GF-D8 (cell line): Measurements from ENCODE around the gene NOX1.

Source experiments
- DNase-seq: peaks from one replicate; lab custom pipeline; 2025; lab: John Stamatoyannopoulos, UW

Gene NOX1

DNA sequence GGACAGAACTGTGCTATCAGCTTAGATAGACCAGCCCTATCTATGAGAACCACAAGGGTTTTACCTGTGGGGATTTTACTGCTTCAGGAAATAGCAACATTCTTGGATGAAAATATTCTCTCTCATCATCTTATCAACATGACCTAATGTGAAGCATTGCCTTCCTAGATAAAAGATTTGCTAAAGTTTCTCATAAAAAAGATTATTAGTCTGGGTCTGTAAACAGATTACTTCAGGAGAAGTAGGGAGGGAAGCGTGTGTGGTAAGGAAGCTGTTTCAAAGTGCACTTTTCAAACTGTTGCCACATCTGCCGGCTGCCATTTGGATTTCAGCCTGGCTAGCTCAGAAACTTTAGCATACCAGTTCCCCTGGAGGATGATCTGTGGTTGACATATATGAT, at the start of gene NOX1:
NOX1 (minus strand) TSS at position 35 of the 400 bp plus-strand sequence. CDS start 220 bp downstream, outside the sequence.
- DNase-seq: no peak

DNA sequence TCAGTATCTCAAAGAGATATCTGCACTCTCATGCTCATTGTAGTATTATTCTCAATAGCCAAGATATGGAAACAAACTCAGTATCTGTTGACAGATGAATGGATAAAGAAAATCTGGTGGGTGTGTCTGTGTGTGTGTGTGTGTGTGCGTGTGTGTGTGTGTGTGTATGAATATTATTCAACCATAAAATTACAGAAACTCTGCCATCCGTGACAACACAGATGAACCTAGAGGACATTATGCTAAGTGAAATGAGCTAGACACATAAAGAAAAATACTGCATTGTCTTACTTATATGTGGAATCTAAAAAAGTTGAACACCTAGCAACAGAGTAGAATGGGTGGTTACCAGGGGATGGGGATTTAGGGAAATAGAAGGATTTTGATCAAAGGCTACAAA, 41.4 kb upstream of the NOX1 start:
- DNase-seq: no peak

DNA sequence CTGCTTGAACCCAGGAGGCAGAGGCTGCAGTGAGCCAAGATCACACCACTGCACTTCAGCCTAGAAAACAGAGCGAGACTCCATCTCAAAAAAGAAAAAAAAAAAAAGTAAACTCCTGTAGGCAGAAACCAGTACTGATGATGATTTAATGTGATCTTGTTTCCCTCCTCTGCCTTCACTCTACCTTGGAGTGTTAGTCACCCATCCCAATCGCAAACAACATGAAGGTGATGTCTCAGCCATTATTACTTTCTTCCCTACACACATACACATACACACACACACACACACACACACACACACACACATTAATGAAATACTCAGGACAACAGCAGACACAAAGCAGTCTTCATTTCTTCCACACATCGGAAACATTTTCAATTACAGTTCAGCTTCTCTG, 39.0 kb upstream of the NOX1 start:
- DNase-seq: no peak

DNA sequence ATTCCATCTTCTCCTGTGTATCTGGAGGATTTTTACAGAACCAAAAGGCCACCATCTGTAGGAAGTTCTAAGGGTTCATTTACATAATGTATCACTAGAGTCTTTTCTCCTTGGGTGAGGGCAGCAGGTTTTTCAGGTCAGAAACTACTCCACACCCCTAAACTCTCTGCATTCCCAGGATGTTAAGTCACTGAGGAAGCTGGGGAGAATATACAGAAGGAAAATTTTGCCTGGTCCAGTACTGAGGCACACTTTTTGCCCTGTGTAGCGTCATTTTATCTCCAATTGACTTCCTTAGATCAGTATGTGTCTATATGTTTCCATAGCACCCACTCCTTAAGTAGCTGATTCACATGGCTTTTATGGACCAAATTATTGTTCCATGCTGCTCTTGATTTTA, 37.6 kb upstream of the NOX1 start:
- DNase-seq: no peak

DNA sequence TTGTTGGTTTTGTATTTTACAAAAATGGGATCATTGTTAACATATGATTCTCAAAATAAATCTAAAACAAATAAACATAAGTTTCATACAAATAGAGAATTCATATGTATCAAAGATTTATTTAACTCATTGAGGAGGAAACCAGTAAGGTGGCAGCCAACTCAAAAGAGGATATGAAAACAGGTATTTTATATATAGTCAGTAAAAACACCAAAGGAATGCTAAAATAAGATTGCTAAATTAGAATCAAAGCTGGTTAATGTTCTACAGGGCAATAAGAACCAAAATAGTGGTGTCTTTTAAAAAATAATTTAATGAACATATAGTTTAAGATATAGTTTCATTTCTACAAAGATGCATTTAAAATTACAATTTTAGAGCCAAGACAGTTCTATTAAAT, 31.5 kb upstream of the NOX1 start:
- DNase-seq: no peak

DNA sequence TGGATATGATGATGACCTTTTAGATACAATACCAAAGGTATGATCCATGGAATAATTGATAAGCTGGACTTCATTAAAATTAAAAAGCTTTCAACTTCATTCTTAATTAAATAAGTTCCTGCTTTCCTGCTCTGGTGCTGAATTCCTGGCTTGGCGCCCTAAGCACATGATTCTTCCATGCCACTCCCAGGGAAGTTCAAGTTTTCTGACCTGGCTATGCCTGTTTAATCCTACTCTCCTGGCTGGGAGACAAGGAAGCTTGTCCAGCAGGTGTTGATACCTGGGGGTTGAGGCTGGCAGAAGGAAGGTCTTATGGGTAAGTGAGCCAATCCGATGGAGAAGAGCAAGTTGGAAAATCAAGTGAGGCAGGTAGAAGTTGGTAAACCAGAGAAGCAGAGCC, 30.3 kb upstream of the NOX1 start:
- DNase-seq: no peak

DNA sequence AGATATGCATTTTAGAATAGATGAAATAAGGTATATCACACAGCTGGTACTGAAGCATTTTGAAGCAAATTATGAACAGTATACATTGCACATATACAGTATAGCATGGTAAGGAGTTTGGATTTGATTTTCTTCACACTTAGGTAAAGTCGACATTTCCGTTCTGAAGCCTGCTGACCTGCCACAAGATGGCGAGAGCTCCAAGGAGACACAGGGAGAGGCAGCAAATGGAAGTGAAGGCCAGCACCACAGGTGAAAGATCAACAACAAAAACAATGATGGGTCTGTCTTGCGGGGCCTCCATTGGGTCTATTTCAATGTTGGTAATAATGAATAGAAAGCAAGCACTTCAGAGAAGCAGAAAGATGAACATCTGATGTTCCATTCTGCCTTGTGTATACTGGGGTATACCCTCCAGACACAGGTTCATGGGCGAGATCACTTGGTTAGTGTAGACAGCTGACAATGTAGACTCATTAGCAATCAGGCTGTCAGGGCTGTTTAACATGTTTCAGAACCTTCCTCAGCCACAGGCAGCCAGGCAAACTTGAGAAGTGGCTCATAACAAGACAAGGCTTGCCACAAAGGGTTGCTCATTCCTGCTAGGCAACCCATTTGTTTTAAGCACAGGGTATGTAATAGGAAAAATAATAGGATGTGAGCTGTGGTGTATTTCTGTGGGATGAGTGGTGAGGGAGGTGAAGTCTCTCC, 21.4 kb upstream of the NOX1 start:
- no peak for DNase-seq

DNA sequence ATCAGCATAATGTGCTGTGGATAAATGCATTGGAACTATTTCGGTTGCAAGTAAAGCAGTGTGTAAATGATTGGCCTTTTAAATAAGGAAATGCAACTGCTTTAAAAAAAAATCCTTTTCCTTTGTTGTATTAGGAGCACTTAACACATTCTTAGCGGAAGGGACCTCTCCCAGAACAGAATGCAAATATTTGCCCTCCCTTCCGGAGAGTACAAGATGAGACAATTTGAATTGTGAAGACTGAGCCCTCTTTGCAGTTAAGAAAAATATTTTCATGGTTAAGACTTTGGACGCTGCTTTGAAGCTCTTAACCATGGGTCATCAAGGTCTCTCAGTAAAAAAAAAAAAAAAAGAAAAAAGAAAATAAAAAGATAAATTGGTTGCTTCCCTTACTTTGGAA, 9.5 kb upstream of the NOX1 start:
- no peak for DNase-seq

DNA sequence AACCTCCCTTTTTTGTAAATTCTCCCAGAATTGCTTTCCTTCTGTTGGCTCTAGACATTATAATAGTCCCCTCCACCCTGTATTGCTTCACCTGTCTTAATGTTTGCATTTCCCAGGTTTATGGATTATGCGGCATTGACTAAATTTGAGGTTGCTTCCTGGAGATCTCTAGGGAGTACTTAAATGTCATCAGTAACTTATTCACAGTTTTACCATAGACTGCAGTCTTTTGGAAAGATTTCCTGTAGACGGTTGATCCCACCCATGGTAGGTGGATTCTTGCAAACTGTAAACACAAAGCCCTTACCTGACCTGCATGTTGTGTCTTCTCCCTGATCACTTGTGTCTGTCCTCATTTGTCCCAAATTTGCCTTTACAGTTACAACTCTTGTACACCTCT, 6.2 kb upstream of the NOX1 start:
- no peak for DNase-seq

DNA sequence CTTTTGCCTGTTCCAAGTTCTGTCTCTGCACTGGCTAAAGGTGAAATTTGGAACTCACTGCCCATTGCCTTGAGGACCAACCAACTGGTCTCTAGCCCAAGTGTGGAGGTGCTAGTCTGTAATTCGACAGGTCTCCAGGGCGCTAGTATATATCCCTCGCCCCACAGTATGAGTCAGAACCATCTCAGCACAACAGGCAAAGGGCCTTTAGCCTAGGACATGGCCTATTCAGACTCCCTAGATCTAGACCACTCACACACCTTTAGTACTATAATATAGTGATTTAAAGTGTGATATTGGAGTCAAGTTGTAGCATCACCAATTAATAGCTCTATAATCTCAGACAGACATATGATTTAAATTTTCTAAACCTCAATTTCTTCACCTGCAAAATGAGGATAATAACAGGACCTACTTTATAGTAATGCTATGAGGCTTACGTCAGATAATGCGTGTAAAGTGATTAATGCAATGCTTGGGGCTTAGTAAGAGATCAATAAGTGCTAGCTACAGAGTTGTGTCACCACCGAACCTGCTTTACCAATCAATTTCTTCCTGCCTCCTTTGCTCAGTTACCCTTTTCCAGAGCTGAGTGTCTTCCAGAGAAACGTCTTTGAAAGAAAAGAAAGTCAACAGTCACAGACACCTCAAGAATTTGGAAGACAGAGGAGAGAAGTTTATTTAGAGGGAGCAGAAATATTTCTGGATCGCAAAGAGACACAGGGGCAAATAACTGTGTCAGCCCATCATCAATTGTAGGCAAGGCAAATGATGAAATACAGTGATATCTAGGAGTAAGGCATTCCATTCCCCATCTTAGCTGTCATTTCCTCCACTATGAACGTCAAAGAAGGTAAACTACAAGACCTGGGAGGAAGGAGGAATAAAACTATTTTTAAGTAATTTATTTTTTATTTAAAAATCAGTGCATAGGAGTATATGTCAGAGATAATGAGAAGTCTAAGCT, 2.3 kb downstream of the NOX1 start:
- no peak for DNase-seq

DNA sequence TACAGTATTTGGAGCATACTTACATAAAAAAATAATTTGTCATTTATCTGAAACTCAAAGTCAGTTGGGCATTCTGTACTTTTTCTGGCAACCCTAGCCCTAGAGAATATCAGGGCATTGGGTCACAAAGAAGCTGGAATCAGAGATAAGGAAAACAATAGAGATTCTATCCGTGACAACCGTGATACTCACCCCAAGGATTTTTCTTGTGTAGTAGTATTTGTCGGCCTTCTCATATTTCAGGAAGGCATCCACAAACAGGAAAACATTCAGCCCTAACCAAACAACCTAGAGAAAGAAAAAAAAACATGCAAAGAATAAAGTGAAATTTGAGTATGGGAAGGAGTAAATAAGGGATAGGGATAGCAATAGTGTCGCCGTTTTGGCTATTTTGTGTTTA, 3.6 kb downstream of the NOX1 start:
- DNase-seq: no peak

DNA sequence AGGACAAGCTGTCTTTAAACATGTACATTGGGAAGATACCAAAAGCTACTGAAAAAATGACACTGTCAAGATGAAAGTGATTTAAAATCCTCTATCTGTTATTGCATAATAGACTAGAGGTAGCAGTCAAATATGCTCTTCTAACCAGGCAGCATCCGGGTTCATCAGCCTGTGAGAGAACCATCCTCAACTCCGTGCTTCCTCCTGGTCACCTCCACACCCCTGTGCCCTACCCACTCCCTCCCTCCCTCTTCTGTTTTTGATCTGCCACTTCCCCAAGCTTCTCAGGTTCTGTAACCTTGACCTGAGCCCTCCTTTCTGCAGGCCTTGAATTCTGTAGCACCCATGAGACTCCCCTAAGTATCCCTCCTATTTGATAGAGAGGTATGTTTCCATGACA, 5.9 kb downstream of the NOX1 start:
- DNase-seq: no peak

DNA sequence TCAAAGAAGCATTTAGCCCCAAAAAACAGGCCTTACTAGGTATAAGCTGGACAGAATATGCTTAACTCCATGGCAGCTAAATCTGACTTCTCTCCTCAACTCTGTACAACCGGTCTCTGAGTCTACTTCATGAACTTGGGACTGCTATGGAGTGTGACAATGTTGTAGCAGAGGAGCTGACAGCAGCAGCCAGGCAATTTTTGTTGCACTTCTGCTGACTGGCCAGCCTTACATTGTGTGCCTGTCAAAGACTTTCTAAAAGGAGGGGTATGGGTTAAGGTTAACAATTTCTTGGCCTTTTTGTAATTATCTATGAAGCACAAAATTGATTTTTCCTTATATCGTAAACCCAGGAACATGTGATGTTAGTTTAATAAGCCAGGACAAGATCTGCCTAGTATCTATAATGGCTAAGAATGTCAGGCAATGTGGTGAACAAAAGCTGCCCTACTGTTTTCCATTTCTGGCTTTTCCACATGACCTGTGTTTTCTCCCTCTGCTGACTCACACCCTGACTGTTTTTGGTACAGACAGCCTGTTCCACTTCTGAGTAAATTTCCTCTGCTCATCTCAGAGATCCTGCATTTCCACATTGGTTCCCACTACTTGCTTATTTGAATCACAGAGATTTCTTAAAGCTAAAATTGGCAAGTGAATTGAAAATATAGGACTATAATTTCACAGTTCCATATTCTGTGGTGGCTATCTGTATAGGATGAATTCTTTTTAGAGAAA, 9.3 kb downstream of the NOX1 start:
- no peak for DNase-seq

DNA sequence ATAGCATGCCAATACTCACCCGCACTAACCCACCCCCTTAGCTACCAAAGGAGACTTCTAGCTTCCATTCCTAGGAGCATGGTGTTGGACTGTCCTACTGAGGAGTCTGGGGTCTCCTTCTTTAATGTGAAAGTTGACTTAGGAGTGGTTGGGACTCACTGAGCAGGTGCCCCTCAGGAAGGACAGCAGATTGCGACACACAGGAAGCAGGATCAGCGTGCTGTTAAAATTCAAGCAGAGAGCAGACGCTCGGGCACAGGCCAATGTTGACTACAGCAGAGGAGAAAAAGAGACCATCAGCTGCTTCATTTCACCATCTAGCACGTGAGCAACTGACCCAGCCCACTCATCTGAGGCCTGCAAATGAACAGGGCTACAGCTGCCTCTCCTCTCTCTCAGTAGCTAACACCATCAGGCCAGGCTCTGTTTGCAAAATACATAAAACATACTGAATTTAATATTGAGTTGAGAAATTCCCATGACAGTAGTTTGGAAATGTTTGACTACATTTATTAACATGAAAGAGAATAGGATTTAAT, 10.8 kb downstream of the NOX1 start:
- no peak for DNase-seq

DNA sequence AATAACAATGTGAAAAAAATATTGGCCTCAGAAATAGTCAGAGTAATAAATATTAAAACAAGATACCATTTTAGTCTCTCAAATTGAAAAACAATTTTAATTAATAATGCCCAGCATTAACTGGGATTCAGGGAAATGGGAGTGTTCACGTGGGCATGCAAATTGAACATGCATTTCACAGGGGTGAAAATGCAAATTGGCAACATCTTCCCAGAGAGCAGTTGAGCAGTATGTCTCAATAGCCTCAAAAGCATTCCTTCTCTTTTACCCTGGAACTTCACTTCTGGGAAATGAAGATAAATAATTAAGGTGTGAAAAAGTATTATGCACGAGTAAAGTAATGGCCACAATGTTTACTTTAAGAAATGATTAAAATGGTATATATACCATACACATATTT, 21.3 kb downstream of the NOX1 start:
- no peak for DNase-seq

DNA sequence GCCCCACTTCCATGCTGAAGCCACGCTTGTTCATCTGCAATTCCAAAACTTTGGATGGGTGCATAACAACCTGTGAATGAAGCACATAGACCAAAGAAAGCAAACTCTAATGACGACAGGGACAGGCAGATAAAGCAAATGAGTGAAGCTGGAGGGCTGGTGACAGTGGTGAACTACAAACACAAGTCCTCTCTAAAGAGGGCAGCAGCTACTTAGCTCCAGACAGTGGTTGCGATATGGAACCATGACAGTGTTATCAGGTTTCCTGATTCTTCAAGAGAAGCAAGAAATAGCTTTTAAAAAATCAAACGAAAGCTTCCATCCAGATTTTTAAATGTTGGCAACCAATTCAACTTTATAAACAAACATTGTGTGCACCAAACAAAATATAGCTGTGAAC, 23.8 kb downstream of the NOX1 start:
- no peak for DNase-seq

DNA sequence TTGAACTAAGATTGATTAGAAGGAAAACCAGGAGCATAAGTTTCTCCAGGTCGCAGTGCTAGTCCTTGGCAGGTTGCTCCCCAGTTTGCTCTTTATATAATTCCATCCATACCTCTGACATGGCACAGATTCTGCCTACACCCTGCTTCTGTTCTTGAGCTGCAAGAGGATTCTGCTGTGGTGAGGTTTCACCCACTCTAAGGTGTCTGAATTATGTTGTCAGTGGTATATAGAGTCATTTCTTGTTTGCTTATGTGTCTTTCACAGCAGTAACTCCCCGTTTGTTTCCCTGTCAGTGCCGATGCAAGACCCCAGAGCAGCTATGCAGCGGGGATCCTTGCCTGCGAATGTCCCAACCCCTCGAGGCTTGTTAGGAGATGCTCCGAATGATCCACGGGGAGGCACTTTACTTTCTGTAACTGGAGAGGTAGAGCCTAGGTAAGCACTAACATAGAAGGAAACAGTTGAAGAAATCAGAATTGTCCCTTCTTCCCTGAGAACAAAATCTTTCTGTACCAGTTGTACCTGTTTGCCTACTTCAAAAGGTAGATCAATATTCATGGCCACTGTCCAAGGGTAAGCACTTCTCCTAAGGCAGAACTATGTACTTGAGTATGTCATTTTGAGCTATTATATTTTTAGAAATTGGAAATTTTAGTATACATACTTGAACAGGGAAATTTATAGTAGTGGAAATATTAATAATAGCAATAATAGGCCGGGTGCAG, 42.8 kb downstream of the NOX1 start:
- no peak for DNase-seq

DNA sequence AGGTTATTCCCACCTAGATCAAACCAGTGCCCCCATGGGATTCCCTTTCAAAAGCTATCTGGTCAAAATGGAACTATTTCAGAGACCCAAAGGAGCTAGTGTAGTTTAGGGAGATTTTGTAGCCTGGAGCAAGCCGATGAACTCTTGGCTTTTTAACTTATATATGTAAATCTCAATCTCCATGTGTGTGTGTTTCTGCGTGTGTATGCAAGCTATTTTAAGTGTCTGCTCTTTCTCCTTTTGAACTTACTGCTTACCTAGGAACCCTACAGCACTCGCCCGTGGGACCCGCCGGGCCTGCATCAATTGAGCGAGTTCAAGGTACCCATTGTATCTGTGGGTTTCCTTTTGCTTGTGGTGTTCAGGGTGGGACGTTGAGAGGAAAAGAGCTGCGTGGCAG, 43.6 kb downstream of the NOX1 start:
- DNase-seq: no peak

DNA sequence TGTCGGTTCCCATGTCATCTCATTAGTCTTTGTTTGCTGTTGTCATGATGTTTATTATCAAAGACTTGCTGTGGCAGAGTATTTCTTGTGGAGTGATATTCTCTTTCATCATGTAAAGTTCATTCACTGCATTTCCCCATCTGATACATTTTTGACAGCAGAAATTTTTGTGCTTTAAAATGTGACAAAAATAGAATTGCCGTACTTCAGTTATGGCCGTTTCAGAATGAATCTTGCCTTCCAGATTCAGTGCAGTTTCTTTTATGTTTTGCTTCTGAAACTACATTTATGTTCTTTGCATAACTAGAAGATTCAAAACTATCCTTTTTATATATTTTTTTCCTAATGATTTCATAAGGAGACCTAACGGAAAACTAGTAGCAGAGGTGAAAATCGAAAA, 44.0 kb downstream of the NOX1 start:
- no peak for DNase-seq

DNA sequence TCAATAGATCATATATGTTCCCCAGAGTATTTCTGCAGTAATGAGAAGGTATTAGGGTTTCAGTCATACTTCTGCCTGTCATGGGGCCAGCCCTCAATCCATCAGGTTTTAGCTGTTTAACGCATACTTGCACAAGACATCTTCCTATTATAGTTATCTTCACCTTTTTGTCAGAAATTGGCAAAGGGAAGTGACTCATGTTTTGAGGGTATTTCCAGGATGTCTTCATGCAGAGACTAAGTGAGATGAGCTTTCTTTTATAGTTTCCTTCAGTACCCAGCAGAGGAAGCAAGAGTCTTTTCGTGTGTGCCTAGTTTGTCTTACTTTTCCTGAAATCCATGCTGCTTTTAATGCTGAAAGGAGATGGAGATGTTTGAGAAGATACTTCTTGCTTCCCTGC, 44.4 kb downstream of the NOX1 start:
- DNase-seq: peak; percentile 6

DNA sequence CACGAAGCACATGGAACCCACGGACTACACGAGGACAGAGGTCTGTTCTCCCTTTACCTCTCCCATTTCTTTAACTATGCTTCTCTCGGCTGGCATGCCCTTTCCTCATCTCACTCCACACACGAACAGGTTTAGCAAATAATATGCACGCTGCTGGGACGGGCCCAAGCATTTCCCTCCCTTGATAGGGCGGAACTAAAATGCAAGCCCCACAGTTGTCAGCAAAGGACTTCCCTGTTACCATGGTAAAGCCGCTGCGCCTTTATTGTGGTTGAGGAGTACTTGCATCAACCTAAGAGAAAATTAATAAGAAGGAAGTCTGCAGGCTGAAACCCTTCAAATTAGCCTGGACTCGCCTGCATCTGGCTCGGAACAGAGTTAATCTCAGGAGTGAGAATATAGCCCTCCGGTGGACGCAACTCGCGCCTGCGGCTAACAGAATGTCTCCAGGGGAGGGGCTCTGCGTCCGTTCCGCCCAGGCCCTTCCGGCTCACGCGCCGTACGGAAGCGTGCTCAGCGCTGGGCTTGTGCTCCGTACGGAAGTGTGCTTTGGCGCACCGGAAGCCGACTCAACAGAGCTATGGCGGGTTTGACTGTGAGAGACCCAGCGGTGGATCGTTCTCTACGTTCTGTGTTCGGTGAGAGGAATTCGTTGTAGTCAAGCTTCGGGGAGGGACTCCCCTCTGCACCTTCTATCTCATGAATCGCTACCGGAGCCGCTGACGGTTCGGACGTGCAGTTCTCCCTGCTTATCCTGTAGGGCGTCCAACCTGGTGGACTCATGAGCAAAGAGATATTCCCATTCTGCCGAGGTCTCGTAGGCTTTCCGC, 54.1 kb downstream of the NOX1 start, which contains the start of gene CSTF2:
CSTF2 (plus strand) TSS at position 555 of the 830 bp plus-strand sequence; CDS start at position 581, 26 bp downstream.
- peak; percentile 67 for DNase-seq
